GM13976 (cell line): ENCODE measurements around the gene TAS1R2.

Experiments used
- DNase-seq: peaks from one replicate; pipeline ENCODE4 v3.0.0; 2012; ENCODE audit warnings: low spot score
- CTCF ChIP-seq: IDR thresholded peaks from 2 replicates; pipeline ENCODE4 v1.5.1; 2012; ENCODE audit warnings: borderline replicate concordance, mild to moderate bottlenecking; ENCODE audit not compliant: insufficient read depth; ENCODE audit errors: extremely low read depth, missing control alignments, control extremely low read depth
- in situ Hi-C: fragments of 300-500 bp; cut with MboI; formaldehyde crosslinking; loops from one replicate; pipeline ENCODE4 v1.12.0; 2022; ENCODE audit warnings: low sequenced_read_pairs, mixed read lengths, inconsistent platforms; ENCODE audit not compliant: unreplicated experiment

Gene TAS1R2

GRCh38 chr1:18865176-18865575, 5.7 kb upstream of the TAS1R2 start:
- DNase-seq, result no peak
- TF ChIP-seq CTCF, result no peak
- in situ Hi-C loops, result no loop called here

- in situ Hi-C loops, result no loop called here
- TF ChIP-seq CTCF, result no peak
- DNase-seq, result no peak
Measured at GRCh38 chr1:18861590-18861989, 2.1 kb upstream of the TAS1R2 start.

- no peak for DNase-seq
- TF ChIP-seq CTCF, result no peak
- in situ Hi-C loops, result no loop called here
Measured at GRCh38 chr1:18861082-18861481, 1.6 kb upstream of the TAS1R2 start.

- in situ Hi-C loops, result no loop called here
- no peak for TF ChIP-seq CTCF
- DNase-seq, result no peak
Measured at GRCh38 chr1:18858070-18858688, 1.3 kb downstream of the TAS1R2 start.

- no peak for DNase-seq
Measured at GRCh38 chr1:18856435-18856834, 3.0 kb downstream of the TAS1R2 start.

GRCh38 chr1:18855573-18855972, 3.9 kb downstream of the TAS1R2 start:
- no peak for TF ChIP-seq CTCF
- DNase-seq, result no peak
- in situ Hi-C loops, result no loop called here

More at GRCh38 chr1:18856435-18856834, 3.0 kb downstream of the TAS1R2 start:
- TF ChIP-seq CTCF, result no peak
- in situ Hi-C loops, result no loop called here
